Activated CD8-positive, alpha-beta memory T cell treated with anti-CD3 and anti-CD28 coated beads, Interleukin-2, amount 50 U/mL, for 1 hour (primary cell): Measurements from ENCODE around the gene DAPK3.
"Not testable (repeated sequence)": the region's sequence is repeated elsewhere in the genome, so short reads cannot be mapped to it uniquely, and the experiment has no call there.

Experiments used
- DNase-seq: peaks from one replicate; pipeline ENCODE4 v3.0.0-alpha.2; 2020; ENCODE audit errors: extremely low read depth

DAPK3 gene

GRCh38 chr19:3978145-3978544 lies 7.2 kb upstream of the DAPK3 start:
- no peak for DNase-seq

- DNase-seq = no peak
These were observed 6.6 kb upstream of the DAPK3 start for GRCh38 chr19:3977242-3978143.

- DNase-seq = no peak
These were observed 5.8 kb upstream of the DAPK3 start for GRCh38 chr19:3976495-3977241.

GRCh38 chr19:3975637-3976087 lies 4.8 kb upstream of the DAPK3 start:
- no peak for DNase-seq

- DNase-seq = no peak
These were observed 4.2 kb upstream of the DAPK3 start for GRCh38 chr19:3975144-3975543.

- DNase-seq = no peak
These were observed 539 bp downstream of the DAPK3 start for GRCh38 chr19:3970313-3970807.

GRCh38 chr19:3969435-3970312 lies 1.2 kb downstream of the DAPK3 start:
- no peak for DNase-seq

GRCh38 chr19:3968556-3969434 lies 2.1 kb downstream of the DAPK3 start:
- DNase-seq = no peak

- not testable (repeated sequence) for DNase-seq
These were observed 2.9 kb downstream of the DAPK3 start for GRCh38 chr19:3967983-3968382.

- DNase-seq = no peak
These were observed 4.6 kb downstream of the DAPK3 start for GRCh38 chr19:3966051-3967017.

GRCh38 chr19:3964256-3965194 lies 6.4 kb downstream of the DAPK3 start:
- no peak for DNase-seq

- no peak for DNase-seq
These were observed 7.2 kb downstream of the DAPK3 start for GRCh38 chr19:3963458-3964255.

GRCh38 chr19:3961007-3961406 lies 9.9 kb downstream of the DAPK3 start:
- DNase-seq = no peak

- no peak for DNase-seq
These were observed 11.2 kb downstream of the DAPK3 start for GRCh38 chr19:3959766-3960131.

GRCh38 chr19:3958836-3959765 lies 11.8 kb downstream of the DAPK3 start:
- no peak for DNase-seq

GRCh38 chr19:3955688-3956087 lies 15.2 kb downstream of the DAPK3 start:
- no peak for DNase-seq
